ENCODE data around the gene ART1. TPM values are rescaled to one million over a fixed set of nuclear protein-coding genes. Genes with fewer than 3 reads are reported as not detected.

ART1 gene
- total RNA-seq, 1 experiment from 2014 or later, result not detected

DNA sequence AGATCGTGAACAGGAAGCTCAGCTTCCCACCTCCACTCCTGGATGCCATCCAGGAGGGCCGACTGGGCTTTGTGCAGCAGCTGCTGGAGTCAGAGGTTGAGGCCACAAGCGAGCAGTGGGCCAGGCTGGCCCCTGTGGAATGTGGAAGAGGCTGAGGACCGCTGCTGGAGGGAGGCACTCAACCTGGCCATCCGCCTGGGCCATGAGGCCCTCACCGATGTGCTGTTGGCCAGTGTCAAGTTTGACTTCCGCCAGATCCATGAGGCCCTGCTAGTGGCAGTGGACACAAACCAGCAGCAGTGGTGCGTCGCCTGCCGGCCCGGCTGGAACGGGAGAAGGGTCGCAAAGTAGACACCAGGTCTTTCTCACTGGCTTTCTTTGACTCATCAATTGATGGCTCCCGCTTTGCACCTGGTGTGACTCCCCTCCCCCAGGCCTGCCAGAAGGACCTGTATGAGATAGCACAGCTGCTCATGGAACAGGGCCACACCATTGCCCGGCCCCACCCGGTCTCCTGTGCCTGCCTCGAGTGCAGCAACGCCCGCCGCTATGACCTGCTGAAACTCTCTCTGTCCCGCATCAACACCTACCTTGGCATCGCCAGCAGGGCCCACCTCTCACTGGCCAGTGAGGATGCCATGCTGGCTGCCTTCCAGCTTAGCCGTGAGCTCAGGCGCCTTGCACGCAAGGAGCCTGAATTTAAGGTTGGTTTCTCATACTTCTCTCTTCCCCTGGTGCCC lies 28.0 kb upstream of the ART1 start:
- no peak overlapping the region for H2BK12ac ChIP-seq (ENCODE audit: insufficient read length, low read depth, low read length)

More for the DNA sequence above, 28.0 kb upstream of the ART1 start:
- H3K27ac ChIP-seq (ENCODE audit: insufficient read length, low read depth, low read length), result no peak overlapping the region
- H3K14ac ChIP-seq (ENCODE audit: insufficient read depth, low read length), result no peak overlapping the region
- no peak overlapping the region for H2BK20ac ChIP-seq (ENCODE audit: low read depth, low read length, poor library complexity, severe bottlenecking)
- H3K23me2 ChIP-seq (ENCODE audit: insufficient read length, low read depth, low read length, poor library complexity, severe bottlenecking), result no peaks in the 10 kb centered on the region
- no peaks in the 10 kb centered on the region for H3K9me3 ChIP-seq (ENCODE audit: control insufficient read depth, low read depth, low read length)
- no peaks in the 10 kb centered on the region for H3K79me1 ChIP-seq (ENCODE audit: insufficient read depth, low read depth, low read length, poor library complexity, severe bottlenecking)
- H3K4ac ChIP-seq (ENCODE audit: low read depth, low read length), result no peak overlapping the region
- peaks cover 17 to 18% of the 10 kb centered on the region in 2 experiments for H3K4me1 Mint-ChIP-seq
- H3K9ac ChIP-seq (ENCODE audit: extremely low read depth, insufficient read length, low read length), result no peak overlapping the region
- no peaks in the 10 kb centered on the region; a peak in 1 of 7 replicates for H3K36me3 Mint-ChIP-seq (ENCODE audit: insufficient read depth in 1 of 3, low read depth in 3 of 3)
- no peak overlapping the region for H3K18ac ChIP-seq (ENCODE audit: insufficient read length, low read depth, low read length)
- WGBS (ENCODE audit: extremely low coverage, insufficient read length, low lambda C conversion rate), result no CpG with 5 or more reads among the region's 25 CpGs
- H3K23ac ChIP-seq (ENCODE audit: insufficient read length, low read depth, low read length), result no peak overlapping the region
- no peaks in the 10 kb centered on the region for H4K20me1 ChIP-seq (ENCODE audit: control insufficient read depth, insufficient read depth, insufficient read length)
- H2BK120ac ChIP-seq (ENCODE audit: low read depth, low read length, poor library complexity, severe bottlenecking), result no peak overlapping the region
- H4K91ac ChIP-seq (ENCODE audit: insufficient read length, low read depth, low read length), result no peak overlapping the region
- no peak overlapping the region for H4K5ac ChIP-seq (ENCODE audit: insufficient read length, low read depth, low read length)
- TF ChIP-seq, protein P1, sequence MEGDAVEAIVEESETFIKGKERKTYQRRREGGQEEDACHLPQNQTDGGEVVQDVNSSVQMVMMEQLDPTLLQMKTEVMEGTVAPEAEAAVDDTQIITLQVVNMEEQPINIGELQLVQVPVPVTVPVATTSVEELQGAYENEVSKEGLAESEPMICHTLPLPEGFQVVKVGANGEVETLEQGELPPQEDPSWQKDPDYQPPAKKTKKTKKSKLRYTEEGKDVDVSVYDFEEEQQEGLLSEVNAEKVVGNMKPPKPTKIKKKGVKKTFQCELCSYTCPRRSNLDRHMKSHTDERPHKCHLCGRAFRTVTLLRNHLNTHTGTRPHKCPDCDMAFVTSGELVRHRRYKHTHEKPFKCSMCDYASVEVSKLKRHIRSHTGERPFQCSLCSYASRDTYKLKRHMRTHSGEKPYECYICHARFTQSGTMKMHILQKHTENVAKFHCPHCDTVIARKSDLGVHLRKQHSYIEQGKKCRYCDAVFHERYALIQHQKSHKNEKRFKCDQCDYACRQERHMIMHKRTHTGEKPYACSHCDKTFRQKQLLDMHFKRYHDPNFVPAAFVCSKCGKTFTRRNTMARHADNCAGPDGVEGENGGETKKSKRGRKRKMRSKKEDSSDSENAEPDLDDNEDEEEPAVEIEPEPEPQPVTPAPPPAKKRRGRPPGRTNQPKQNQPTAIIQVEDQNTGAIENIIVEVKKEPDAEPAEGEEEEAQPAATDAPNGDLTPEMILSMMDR (conservative IDR thresholded peaks at IDR 0.05), result no peak
- no peak overlapping the region for H2AFZ ChIP-seq (ENCODE audit: low read length)
- no peaks in the 10 kb centered on the region for H3K4me1 ChIP-seq (ENCODE audit: insufficient read depth, low read length)
- H3K27me3 ChIP-seq (ENCODE audit: insufficient read depth, low read length), result no peaks in the 10 kb centered on the region
- no peak overlapping the region for H3K4me3 Mint-ChIP-seq
- H3K79me2 ChIP-seq (ENCODE audit: insufficient read depth, low read length), result no peaks in the 10 kb centered on the region
- no peak overlapping the region for H4K8ac ChIP-seq (replicated peaks; ENCODE audit: insufficient read length, low read depth, low read length)
- H3T11ph ChIP-seq (ENCODE audit: low read length), result no peak overlapping the region
- H3K9me3 Mint-ChIP-seq, result no peaks in the 10 kb centered on the region
- no peaks in the 10 kb centered on the region for H3K27me3 Mint-ChIP-seq (ENCODE audit: low read depth)
- no peak overlapping the region for H3K4me2 ChIP-seq (ENCODE audit: insufficient read depth, insufficient read length, low read length)
- H3K27ac Mint-ChIP-seq, result peak overlapping the region in 1 of 3 experiments; percentile 85; a peak in 2 of 7 replicates
- no peak overlapping the region for H2BK5ac ChIP-seq (ENCODE audit: insufficient read length, low read length)
- no peak for DNase-seq
- H2AK5ac ChIP-seq (ENCODE audit: insufficient read length, low read length), result no peak overlapping the region
- H2BK15ac ChIP-seq (ENCODE audit: low read depth, low read length), result no peak overlapping the region
- H3K56ac ChIP-seq (ENCODE audit: insufficient read length, low read depth, low read length), result no peak overlapping the region
